MCF 10A (cell line): ENCODE data around the gene AKAP12. TPM values are rescaled to one million over a fixed set of nuclear protein-coding genes. Genes with fewer than 3 reads are reported as not detected.

Experiments
- BruUV-seq: library from RNA; stranded (reverse); fragments of 400-500 nt; replicated peaks from 2 replicates; lab custom pipeline; 2021; lab: Mats Ljungman, UMichigan
- CTCF ChIA-PET: fragments of 300-600 bp; sonication (Branson Sonifier 250); formaldehyde crosslinking; extraction: SDS; loops from one replicate; lab custom pipeline; 2021; ENCODE audit warnings: antibody characterized with exemption, inconsistent platforms; lab: Yijun Ruan, JAX
- POLR2A ChIA-PET: fragments of 300-600, 350-650 bp; sonication (Branson Sonifier 250); formaldehyde crosslinking; extraction: SDS; loops from one replicate; lab custom pipeline; 2020; ENCODE audit warnings: antibody characterized with exemption, inconsistent platforms; lab: Yijun Ruan, JAX
- DNase-seq: peaks from one replicate; pipeline ENCODE4 v3.0.0-alpha.2; 2018; ENCODE audit not compliant: unreplicated experiment
- H3K27ac Mint-ChIP-seq: one replicate; pipeline ENCODE4 v1.8.0; 2022; ENCODE audit warnings: mild to moderate bottlenecking, low read depth, mixed read lengths; ENCODE audit not compliant: unreplicated experiment
- H3K27me3 Mint-ChIP-seq: one replicate; pipeline ENCODE4 v1.8.0; 2022; ENCODE audit warnings: mixed read lengths; ENCODE audit not compliant: insufficient read depth, unreplicated experiment
- H3K36me3 Mint-ChIP-seq: one replicate; pipeline ENCODE4 v1.8.0; 2022; ENCODE audit warnings: mild to moderate bottlenecking, moderate library complexity, mixed read lengths; ENCODE audit not compliant: insufficient read depth, unreplicated experiment
- H3K4me1 Mint-ChIP-seq: one replicate; pipeline ENCODE4 v1.8.0; 2022; ENCODE audit warnings: mixed read lengths; ENCODE audit not compliant: insufficient read depth, unreplicated experiment
- H3K4me3 Mint-ChIP-seq: one replicate; pipeline ENCODE4 v1.8.0; 2022; ENCODE audit warnings: mild to moderate bottlenecking, moderate library complexity, mixed read lengths; ENCODE audit not compliant: unreplicated experiment
- H3K9me3 Mint-ChIP-seq: one replicate; pipeline ENCODE4 v1.8.0; 2022; ENCODE audit warnings: mixed read lengths; ENCODE audit not compliant: unreplicated experiment
- CTCF ChIP-seq: fragments of 200-600 bp; IDR thresholded peaks from one replicate; pipeline ENCODE4 v1.8.0; 2022; ENCODE audit warnings: antibody characterized with exemption, mild to moderate bottlenecking; ENCODE audit not compliant: unreplicated experiment
- intact Hi-C: fragments of 100-400 bp; cut with micrococcal nuclease; formaldehyde crosslinking; loops from 2 replicates; pipeline ENCODE4 v1.14.1; 2022
- total RNA-seq: library from RNA; stranded (reverse); gene quantifications from 2 replicates; pipeline ENCODE4 v1.2.3, GENCODE V29; 2022

AKAP12 gene
- total RNA-seq, 1 experiment from 2014 or later = 0.63 TPM

- ChIA-PET POLR2A (interaction anchor here (0.7 to 2.5 kb wide), 2 partner anchors 9 to 68 kb away, joined by 5 to 9 read pairs; partner anchors contain the start of gene RMND1), CTCF (no interaction called here)
- H3K27ac Mint-ChIP-seq = no peak overlapping the region
- H3K36me3 Mint-ChIP-seq = peaks cover 6% of the 10 kb centered on the region
- H3K27me3 Mint-ChIP-seq = no peaks in the 10 kb centered on the region
- peaks cover 16% of the 10 kb centered on the region for H3K4me1 Mint-ChIP-seq
- no TSS peak for BruUV-seq
- intact Hi-C loops = no loop called here
- H3K4me3 Mint-ChIP-seq = no peak overlapping the region
- no peak for TF ChIP-seq CTCF
- DNase-seq = no peak
- H3K9me3 Mint-ChIP-seq = no peaks in the 10 kb centered on the region
These were observed 144.4 kb downstream of the AKAP12 start for GRCh38 chr6:151384151-151384550.

GRCh38 chr6:151385177-151385576 is 145.4 kb downstream of the AKAP12 start:
- no peak overlapping the region for H3K27ac Mint-ChIP-seq

GRCh38 chr6:151387175-151387970 is 147.6 kb downstream of the AKAP12 start:
- intact Hi-C loops = no loop called here
- no TSS peak for BruUV-seq
- Mint-ChIP-seq H3K27me3 (no peaks in the 10 kb centered on the region), H3K4me3 (no peak overlapping the region), H3K4me1 (peaks cover 5% of the 10 kb centered on the region), H3K36me3 (peaks cover 6% of the 10 kb centered on the region), H3K27ac (no peak overlapping the region), H3K9me3 (no peaks in the 10 kb centered on the region)
- no peak for DNase-seq
- ChIA-PET POLR2A (interaction anchor here (1.5 to 4.0 kb wide), 2 partner anchors 12 to 21 kb away, joined by 4 to 70 read pairs; no protein-coding TSS in a partner anchor), CTCF (no interaction called here)
- no peak for TF ChIP-seq CTCF

More at GRCh38 chr6:151385177-151385576, 145.4 kb downstream of the AKAP12 start:
- no peak for TF ChIP-seq CTCF
- DNase-seq = no peak
- intact Hi-C loops = no loop called here
- H3K36me3 Mint-ChIP-seq = peaks cover 6% of the 10 kb centered on the region
- BruUV-seq = no TSS peak
- H3K4me3 Mint-ChIP-seq = no peak overlapping the region
- POLR2A ChIA-PET = interaction anchor here (2.5 kb wide), 1 partner anchor 10 kb away, joined by 9 read pairs; no protein-coding TSS in a partner anchor
- H3K9me3 Mint-ChIP-seq = no peaks in the 10 kb centered on the region
- H3K4me1 Mint-ChIP-seq = peaks cover 11% of the 10 kb centered on the region
- no peaks in the 10 kb centered on the region for H3K27me3 Mint-ChIP-seq
- CTCF ChIA-PET = interaction anchor here (0.6 kb wide), 3 partner anchors 16 to 1314 kb away, joined by 3 to 6 read pairs (median 3); no protein-coding TSS in a partner anchor

GRCh38 chr6:151388236-151388635 is 148.5 kb downstream of the AKAP12 start:
- no peak for DNase-seq
- H3K4me3 Mint-ChIP-seq = no peak overlapping the region
- H3K9me3 Mint-ChIP-seq = no peaks in the 10 kb centered on the region
- ChIA-PET CTCF (interaction anchor here (0.6 to 0.7 kb wide), 2 partner anchors 10 to 502 kb away, joined by 4 to 5 read pairs; no protein-coding TSS in a partner anchor), POLR2A (interaction anchor here (0.8 to 4.0 kb wide), 6 partner anchors 12 to 64 kb away, joined by 4 to 70 read pairs (median 10); partner anchors contain the start of gene RMND1)
- no peak for TF ChIP-seq CTCF
- H3K36me3 Mint-ChIP-seq = peaks cover 6% of the 10 kb centered on the region
- intact Hi-C loops = no loop called here
- no peak overlapping the region for H3K27ac Mint-ChIP-seq
- H3K27me3 Mint-ChIP-seq = no peaks in the 10 kb centered on the region
- BruUV-seq = no TSS peak
- peaks cover 14% of the 10 kb centered on the region for H3K4me1 Mint-ChIP-seq
